ENCODE measurements around the gene DYTN.
A peak's percentile ranks its signal among the peaks of the same experiment; 100 is the strongest.
"Not testable (repeated sequence)": the region's sequence is repeated elsewhere in the genome, so short reads cannot be mapped to it uniquely, and the experiment has no call there.

Gene DYTN

GRCh38 chr2:206718296-206718695 lies at the start of gene DYTN:
Gene DYTN, minus strand, starts transcription at chr2:206718396. Its CDS starts 117 bp downstream, at chr2:206718279.
- no peak for DNase-seq (ENCODE audit: low read depth)

- no peak for DNase-seq (ENCODE audit: low read depth)
Measured at GRCh38 chr2:206766057-206766930, 48.1 kb upstream of the DYTN start.

- peak; percentile 74 for DNase-seq (ENCODE audit: low read depth)
Measured at GRCh38 chr2:206765242-206766056, 47.3 kb upstream of the DYTN start, which contains the start of the genes FASTKD2 and MDH1B. Gene FASTKD2, plus strand, starts transcription at chr2:206765606. Its CDS starts 1,088 bp downstream, at chr2:206766694. Gene MDH1B, minus strand, starts transcription at chr2:206765328. Its CDS starts 57 bp downstream, at chr2:206765271.

GRCh38 chr2:206764673-206765241 lies 46.6 kb upstream of the DYTN start:
- no peak for DNase-seq (ENCODE audit: low read depth)

GRCh38 chr2:206756816-206757215 lies 38.6 kb upstream of the DYTN start:
- no peak for DNase-seq (ENCODE audit: low read depth)

GRCh38 chr2:206740800-206741199 lies 22.6 kb upstream of the DYTN start:
- DNase-seq (ENCODE audit: low read depth), result no peak

GRCh38 chr2:206739271-206739670 lies 21.1 kb upstream of the DYTN start:
- no peak for DNase-seq (ENCODE audit: low read depth)

- DNase-seq (ENCODE audit: low read depth), result no peak
Measured at GRCh38 chr2:206736935-206737334, 18.7 kb upstream of the DYTN start.

GRCh38 chr2:206733341-206733740 lies 15.1 kb upstream of the DYTN start:
- no peak for DNase-seq (ENCODE audit: low read depth)

- no peak for DNase-seq (ENCODE audit: low read depth)
Measured at GRCh38 chr2:206728277-206729199, 10.3 kb upstream of the DYTN start.

- no peak for DNase-seq (ENCODE audit: low read depth)
Measured at GRCh38 chr2:206727287-206727686, 9.1 kb upstream of the DYTN start.

GRCh38 chr2:206723288-206723687 lies 5.1 kb upstream of the DYTN start:
- DNase-seq (ENCODE audit: low read depth), result no peak

GRCh38 chr2:206721256-206721920 lies 3.2 kb upstream of the DYTN start:
- DNase-seq (ENCODE audit: low read depth), result no peak

- DNase-seq (ENCODE audit: low read depth), result no peak
Measured at GRCh38 chr2:206716623-206717022, 1.6 kb downstream of the DYTN start.

GRCh38 chr2:206715183-206715582 lies 3.0 kb downstream of the DYTN start:
- not testable (repeated sequence) for DNase-seq (ENCODE audit: low read depth)

GRCh38 chr2:206713746-206714145 lies 4.5 kb downstream of the DYTN start:
- DNase-seq (ENCODE audit: low read depth), result no peak

GRCh38 chr2:206708286-206708685 lies 9.9 kb downstream of the DYTN start:
- no peak for DNase-seq (ENCODE audit: low read depth)

- no peak for DNase-seq (ENCODE audit: low read depth)
Measured at GRCh38 chr2:206707164-206707701, 11.0 kb downstream of the DYTN start.

GRCh38 chr2:206701952-206702605 lies 16.1 kb downstream of the DYTN start:
- DNase-seq (ENCODE audit: low read depth), result no peak

- DNase-seq (ENCODE audit: low read depth), result no peak
Measured at GRCh38 chr2:206700156-206700555, 18.0 kb downstream of the DYTN start.

Data from stimulated activated CD4-positive, alpha-beta T cell treated with anti-CD3 and anti-CD28 coated beads, Interleukin-2, amount 100 ng/mL, for 4 hours (primary cell).